ENCODE measurements around the gene CCDC144A.

DNA sequence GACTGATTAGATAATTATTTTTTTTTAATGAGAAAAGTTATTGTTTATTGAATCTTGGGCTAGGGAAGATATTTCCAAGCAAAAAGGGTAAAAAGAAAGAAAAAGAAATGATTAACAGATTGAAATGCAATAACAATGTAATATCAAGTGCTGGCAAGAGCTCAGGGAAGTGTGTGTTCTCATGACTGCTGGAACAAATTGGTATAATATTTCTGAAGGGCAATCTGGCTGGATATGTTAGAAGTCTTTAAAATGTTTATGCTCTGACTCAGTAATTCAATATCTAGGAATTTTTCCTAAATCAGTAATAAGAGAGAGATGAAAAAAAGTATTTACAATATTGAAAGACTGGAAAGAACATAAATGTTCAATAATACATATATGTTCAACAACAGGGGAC, 28.8 kb upstream of the CCDC144A start:
- TF ChIP-seq, protein P1, sequence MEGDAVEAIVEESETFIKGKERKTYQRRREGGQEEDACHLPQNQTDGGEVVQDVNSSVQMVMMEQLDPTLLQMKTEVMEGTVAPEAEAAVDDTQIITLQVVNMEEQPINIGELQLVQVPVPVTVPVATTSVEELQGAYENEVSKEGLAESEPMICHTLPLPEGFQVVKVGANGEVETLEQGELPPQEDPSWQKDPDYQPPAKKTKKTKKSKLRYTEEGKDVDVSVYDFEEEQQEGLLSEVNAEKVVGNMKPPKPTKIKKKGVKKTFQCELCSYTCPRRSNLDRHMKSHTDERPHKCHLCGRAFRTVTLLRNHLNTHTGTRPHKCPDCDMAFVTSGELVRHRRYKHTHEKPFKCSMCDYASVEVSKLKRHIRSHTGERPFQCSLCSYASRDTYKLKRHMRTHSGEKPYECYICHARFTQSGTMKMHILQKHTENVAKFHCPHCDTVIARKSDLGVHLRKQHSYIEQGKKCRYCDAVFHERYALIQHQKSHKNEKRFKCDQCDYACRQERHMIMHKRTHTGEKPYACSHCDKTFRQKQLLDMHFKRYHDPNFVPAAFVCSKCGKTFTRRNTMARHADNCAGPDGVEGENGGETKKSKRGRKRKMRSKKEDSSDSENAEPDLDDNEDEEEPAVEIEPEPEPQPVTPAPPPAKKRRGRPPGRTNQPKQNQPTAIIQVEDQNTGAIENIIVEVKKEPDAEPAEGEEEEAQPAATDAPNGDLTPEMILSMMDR (IDR thresholded peaks at IDR 0.05; ENCODE audit: insufficient read depth, low read depth, low read length) = no peak
- TF ChIP-seq EZH2 (IDR thresholded peaks at IDR 0.05; ENCODE audit: insufficient read depth, low read length) = no peak

Measured in astrocyte (in vitro differentiated cells and primary cell).